Stomach (tissue), 4 donors: Measurements from ENCODE around the gene PRSS22.

ENCODE experiments used
- EP300 ChIP-seq: sonication (generic); formaldehyde crosslinking; IDR thresholded peaks from one replicate; pipeline ENCODE4 v1.6.1; 2017; ENCODE audit warnings: antibody characterized with exemption
- POLR2A ChIP-seq, 4 donors: fragments of 450-650 bp; IDR thresholded peaks; one replicate each; pipeline ENCODE4 v1.6.1; 2016; ENCODE audit warnings: antibody characterized with exemption in 4 of 4, control low read depth in 2 of 4, mild to moderate bottlenecking in 1 of 4, moderate library complexity in 1 of 4
- POLR2AphosphoS5 ChIP-seq, 3 donors: sonication (generic); formaldehyde crosslinking; IDR thresholded peaks; one replicate each; pipeline ENCODE4 v1.6.1; 2016; ENCODE audit warnings: antibody characterized with exemption in 3 of 3
- TF ChIP-seq, protein P1 (sequence below), 7 experiments: fragments of 450-650 bp in 4 of 7; fragments of 200-600 bp in 3 of 7; sonication (generic) in 3 of 7; IDR thresholded peaks; one replicate each; pipeline ENCODE4 v1.5.1; 2016 to 2019; ENCODE audit warnings: antibody characterized with exemption in 7 of 7, control low read depth in 2 of 7, mild to moderate bottlenecking in 1 of 7

DNA sequence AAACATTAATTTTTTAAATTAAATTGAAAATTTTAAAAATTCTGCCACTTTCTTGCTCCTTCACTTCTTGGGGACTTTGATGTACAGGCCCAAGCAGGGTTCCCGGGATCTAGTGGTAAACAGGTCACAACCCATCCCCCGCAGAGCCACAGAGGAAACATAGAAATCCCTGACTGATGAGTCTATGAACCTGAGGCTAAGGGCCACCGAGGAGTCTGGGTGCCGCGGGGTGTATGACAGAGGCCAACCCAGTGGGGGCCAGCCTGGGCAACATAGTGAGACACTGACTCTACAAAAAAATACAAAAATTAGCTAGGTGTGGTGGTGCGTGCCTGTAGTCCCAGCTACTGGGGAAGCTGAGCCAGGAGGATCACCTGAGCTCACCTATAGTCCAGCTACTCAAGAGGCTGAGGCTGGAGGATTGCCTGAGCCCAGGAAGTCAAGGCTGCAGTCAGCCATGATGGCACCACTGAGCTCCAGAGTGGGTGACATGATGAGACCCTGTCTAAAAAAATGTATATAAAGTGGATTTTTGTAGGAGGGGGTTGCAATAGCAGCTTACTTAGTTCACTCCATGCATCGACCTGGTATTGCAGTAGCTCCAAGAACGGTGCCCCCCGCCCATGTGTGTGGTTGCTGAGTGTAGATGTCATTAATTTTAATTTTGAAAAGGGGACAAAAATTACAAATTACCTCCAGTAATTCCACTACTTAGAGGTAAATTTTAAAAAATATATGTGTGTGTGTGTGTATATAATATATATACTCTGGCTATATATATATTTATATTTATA is 44.6 kb upstream of the PRSS22 start:
- TF ChIP-seq, protein P1, sequence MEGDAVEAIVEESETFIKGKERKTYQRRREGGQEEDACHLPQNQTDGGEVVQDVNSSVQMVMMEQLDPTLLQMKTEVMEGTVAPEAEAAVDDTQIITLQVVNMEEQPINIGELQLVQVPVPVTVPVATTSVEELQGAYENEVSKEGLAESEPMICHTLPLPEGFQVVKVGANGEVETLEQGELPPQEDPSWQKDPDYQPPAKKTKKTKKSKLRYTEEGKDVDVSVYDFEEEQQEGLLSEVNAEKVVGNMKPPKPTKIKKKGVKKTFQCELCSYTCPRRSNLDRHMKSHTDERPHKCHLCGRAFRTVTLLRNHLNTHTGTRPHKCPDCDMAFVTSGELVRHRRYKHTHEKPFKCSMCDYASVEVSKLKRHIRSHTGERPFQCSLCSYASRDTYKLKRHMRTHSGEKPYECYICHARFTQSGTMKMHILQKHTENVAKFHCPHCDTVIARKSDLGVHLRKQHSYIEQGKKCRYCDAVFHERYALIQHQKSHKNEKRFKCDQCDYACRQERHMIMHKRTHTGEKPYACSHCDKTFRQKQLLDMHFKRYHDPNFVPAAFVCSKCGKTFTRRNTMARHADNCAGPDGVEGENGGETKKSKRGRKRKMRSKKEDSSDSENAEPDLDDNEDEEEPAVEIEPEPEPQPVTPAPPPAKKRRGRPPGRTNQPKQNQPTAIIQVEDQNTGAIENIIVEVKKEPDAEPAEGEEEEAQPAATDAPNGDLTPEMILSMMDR (IDR thresholded peaks at IDR 0.05), result no peak
- no peak for TF ChIP-seq POLR2AphosphoS5 (IDR thresholded peaks at IDR 0.05)
- TF ChIP-seq POLR2A (IDR thresholded peaks at IDR 0.05), result no peak
- TF ChIP-seq EP300, result no peak
